Measurements from ENCODE around the gene UGT1A10.
A peak's percentile ranks its signal among the peaks of the same experiment; 100 is the strongest.

The UGT1A10 gene

DNA sequence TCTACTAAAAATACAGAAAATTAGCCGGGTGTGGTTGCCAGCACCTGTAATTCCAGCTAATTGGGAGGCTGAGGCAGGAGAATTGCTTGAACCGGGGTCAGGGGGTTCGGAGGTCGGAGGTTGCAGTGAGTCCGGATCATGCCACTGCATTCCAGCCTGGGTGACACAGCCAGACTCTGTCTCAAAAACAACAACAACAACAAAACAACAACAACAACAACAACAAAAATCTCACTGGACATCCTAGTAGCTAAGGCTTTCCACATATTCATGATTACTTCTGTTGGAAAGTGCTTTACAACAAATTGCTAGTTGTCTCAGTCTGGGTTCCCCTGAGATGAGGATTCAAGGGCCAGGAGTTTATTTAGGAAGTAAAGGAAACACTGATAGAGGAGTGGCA, 137.6 kb downstream of the UGT1A10 start:
- DNase-seq (ENCODE audit: low spot score), result no peak

DNA sequence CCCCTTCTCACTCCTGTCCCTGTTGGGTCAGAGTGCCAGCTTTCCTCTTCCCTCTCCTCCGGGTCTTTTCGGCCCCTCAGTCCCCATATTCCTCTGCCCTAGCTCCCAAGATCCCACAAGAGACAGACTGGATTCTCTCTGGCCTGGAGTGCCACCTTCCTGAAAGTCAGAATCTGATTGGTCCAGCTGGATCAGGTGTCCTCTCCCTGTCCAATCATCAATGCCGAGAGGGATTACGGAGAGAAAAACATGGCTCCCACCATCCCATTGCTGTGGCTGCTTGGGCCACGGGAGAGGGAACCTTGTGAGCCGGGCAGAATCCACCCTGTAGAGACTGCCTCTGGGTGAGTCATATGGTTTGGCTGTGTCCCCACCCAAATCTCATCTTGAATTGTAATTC, 139.2 kb downstream of the UGT1A10 start:
- DNase-seq (ENCODE audit: low spot score), result no peak

DNA sequence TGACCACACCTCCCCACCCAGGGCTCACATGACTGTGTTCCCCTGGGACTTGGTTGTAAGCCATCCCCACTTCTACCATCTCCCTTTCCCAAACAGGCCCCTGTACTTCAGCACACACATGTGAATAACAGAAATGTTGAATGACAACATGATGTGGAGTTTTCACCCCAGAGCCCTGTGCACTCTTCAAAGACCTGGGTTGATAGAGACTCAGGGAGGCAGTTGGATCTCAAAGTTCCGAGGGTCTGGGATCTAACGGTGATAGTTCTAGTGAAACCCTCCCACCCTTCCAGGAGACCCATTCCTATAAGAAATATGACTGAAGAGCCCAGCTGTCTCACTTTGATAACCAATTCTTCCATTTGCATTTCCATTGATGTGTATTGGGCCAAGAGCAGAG, 141.8 kb downstream of the UGT1A10 start, which contains the start of gene MROH2A:
Gene MROH2A (plus strand): TSS at position 301 of the 400 bp plus-strand sequence. CDS start 1,029 bp downstream, outside the sequence.
- no peak for DNase-seq (ENCODE audit: low spot score)

DNA sequence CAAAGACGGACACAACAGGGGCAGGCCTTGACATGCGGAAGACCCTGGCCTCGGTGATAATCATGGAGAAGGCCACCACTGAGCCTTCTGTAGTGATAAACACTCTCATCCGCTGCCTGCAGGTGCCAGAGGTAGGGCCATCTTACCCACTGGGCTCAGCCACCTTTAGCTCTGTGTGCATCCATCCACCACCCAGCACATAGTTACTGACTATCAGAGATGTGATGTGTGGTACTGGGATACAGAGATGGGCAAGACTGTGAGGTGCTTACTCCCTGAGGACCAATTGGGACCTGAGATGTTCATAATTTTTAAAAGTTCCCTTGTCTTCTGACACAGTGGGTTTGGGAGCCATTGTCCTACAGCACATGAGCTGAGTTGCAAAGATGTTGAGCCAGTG, 143.5 kb downstream of the UGT1A10 start:
- DNase-seq (ENCODE audit: low spot score), result no peak

DNA sequence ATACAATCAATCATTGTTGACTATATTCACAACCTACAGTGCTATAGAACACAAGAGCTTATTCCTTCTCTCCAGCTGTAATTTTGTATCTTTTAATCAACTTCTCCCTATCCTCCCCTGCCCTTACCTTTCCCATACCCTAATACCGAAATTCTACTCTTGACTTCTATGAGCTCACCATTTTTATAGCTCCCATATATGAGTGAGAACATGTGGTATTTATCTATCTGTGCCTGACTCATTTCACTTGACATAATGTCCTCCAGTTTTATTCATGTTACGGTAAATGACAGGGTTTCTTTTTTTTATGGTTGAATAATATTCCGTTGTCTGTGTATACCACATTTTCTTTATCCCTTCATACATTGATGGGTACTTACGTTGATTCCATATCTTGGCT, 144.5 kb downstream of the UGT1A10 start:
- no peak for DNase-seq (ENCODE audit: low spot score)

DNA sequence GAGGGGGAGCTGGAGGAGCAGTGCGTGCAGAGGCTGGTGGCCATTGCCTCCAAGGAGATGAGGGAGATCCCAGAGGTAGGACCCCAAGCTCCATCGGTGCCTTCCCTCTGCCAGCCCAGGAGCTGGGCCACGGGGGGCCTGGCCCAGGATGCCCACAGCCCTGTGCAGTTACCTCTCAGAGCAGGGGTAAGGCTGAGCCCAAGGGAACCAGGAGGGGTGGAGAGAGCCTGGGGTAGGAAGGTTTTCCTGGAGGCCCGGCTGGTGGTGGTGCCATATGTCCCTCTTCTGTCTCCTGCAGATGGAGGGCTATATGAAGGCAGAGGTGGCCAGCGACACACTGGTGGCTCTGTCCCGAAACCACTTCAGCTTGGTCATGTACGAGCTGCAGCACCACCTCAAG, 153.3 kb downstream of the UGT1A10 start:
- DNase-seq (ENCODE audit: low spot score), result no peak

DNA sequence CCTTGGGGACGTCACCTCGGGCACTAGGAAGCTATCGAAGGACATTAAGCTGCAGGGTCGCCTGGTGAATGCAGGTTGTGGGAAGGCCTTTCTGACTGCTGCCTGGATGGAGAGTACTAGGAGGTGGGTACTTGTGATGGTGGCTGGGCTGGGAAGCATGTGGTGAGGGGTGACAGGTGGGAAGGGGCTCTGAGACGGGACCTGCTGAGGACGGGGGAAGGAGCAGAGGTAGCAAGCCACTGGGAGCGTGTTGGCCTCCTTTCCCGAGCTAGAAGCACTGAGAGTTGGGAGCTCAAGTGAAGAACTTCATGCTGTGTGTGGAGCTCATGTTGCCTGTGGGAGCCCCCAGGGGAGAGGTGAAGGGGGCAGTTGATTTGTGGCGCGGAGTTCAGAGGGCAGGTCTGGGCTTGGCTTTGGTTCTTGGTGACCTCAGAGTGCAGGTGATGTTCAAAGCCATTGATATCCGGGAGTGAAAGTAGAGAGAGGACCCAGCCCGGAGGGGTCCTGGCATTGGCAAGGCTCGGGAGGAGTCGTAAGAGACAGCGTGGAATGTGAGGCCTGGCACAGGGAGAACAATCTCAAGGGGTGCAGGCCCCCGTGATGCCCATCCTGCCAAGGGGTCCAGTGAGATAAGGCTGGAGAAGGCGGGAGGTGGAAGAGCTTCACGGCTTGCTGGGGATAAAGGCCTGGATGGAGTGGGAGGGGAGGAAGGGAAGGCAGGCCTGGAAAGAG, 155.1 kb downstream of the UGT1A10 start:
- no peak for DNase-seq (ENCODE audit: low spot score)

DNA sequence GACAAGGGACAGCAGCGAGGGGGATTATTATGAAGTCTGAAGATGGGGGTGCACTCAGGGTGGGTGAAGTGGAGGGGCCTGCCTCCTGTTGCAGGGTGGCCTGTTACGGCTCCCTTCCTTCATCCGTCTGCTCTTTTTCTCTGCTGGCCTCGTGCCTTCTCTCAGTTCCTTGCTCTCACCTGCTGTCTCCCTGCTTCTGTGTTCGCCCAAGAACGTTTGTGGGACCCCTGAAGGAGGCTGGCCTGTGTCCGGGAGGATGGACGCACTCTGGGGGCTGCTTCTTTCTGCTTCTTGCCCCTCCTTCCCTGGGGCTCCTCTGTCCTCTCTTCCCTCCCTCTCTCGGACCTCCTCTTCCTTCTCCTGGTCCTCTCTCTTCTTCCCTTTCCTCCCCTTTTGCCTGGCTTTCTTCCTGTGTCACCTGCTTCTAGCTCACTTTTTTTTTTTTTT, 155.7 kb downstream of the UGT1A10 start:
- no peak for DNase-seq (ENCODE audit: low spot score)

DNA sequence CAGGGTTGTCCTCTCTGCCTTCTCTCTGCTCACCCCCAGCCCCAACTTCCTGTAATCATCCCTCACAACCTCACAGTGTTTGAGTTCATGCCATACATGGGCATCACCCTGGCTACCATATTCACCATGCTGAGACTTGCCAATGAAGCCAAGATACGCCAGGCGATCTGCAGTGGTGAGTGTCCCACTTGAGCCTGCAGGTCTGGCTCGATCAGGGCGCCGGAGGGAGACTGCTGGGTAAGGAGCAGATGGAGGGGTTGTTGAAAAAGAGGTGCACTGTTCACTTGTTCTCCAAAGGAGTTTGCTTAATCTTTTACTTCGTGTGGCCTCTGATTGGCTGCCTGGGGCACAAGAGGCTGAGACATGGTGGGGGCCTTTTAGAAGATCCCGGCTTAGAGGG, 156.5 kb downstream of the UGT1A10 start:
- no peak for DNase-seq (ENCODE audit: low spot score)

DNA sequence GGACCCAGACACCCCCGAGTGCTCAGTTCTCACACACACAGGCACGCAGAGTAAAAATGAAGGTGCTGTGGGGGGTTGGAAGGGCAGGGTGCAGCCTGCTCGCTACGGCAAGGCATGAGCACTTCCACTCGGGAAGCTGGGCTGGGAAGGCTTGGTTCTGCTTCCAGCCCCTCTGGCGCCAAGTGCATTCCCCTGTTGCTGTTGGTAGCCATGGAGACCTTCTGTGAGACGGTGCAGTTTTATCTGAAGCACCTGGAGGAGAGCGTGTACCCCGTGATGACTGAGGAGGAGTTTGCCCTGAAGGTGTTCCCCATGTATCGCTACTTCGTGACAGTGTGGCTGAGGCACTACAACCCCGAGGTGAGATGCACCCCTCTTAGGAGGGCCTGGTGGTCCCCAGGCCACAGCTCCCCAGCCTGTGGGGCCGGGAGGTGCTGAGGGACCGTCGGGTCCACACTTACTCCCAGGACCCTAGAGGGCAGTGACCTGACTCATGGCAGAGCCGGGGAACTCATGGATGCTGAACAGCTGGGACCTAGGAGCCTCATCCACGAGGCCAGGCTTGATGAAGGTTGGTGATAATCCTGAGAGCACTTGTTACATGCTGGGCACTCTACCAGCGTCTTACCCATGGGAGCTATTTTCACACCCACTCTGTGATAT, 157.3 kb downstream of the UGT1A10 start:
- DNase-seq (ENCODE audit: low spot score), result no peak

DNA sequence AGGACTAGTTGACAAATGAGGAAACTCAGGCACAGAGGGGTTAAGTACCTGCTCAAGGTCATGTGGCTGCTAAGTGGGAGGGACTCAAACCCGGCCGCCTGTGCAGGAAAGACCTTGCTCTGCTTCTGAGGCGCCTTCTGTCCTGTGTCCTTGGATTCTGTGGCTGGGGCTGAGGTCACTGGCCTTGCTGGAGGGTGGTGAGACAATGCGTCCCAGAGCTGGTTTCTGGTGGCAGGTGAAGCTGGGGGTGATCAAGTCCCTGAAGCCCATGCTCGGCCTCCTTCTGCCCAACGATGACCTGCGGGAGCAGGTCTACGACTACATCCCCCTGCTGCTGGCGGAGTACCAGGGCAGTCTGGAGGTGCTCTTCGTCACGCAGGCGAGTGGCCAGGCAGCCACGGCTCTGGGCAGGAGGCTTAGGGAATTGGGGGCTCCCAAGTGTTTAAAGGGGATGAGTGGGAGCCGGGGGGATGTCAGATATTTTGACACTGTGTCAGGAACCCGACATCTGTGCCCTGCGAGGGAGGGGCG, 157.9 kb downstream of the UGT1A10 start:
- DNase-seq (ENCODE audit: low spot score), result no peak

DNA sequence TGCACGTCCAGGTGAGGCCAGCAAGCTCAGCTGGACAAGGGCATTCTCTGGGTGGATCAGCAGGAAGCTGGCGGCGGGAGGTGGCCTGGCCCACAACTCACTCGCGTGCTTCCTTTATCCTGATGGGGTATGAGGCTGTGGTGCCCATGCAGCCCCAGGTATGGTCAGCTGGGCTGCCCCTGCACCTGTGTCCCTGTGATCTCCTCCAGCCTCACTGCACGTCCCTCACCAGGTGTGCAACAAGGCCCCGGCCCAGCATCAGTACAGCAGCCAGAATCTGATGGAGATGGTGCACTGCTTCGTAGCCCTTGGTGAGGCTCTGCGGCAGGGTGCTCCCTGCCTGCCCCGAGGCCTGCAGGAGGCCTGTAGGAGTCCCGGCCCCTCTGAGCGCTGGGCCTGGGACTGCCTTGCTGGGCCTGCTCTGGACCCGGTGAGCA, 159.5 kb downstream of the UGT1A10 start:
- DNase-seq (ENCODE audit: low spot score), result no peak

DNA sequence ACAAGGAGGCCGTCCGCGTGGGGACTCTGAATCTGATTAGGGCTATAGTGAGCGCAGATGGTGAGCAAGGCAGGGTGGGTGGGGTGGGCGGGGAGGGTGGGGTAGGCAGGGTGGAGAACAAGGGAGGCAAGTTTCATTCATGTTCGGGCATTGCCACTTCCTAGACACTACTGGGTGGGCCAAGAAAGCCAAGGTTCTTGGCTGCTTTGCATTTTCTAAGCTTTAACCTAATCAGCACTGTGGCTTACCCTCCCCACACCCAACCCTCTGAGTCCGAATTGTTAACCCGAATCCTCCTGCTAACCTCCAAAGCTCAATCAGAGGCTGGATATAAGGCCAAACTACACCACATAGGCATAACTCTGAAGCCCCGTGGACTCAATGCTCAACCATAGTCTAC, 160.0 kb downstream of the UGT1A10 start:
- no peak for DNase-seq (ENCODE audit: low spot score)

DNA sequence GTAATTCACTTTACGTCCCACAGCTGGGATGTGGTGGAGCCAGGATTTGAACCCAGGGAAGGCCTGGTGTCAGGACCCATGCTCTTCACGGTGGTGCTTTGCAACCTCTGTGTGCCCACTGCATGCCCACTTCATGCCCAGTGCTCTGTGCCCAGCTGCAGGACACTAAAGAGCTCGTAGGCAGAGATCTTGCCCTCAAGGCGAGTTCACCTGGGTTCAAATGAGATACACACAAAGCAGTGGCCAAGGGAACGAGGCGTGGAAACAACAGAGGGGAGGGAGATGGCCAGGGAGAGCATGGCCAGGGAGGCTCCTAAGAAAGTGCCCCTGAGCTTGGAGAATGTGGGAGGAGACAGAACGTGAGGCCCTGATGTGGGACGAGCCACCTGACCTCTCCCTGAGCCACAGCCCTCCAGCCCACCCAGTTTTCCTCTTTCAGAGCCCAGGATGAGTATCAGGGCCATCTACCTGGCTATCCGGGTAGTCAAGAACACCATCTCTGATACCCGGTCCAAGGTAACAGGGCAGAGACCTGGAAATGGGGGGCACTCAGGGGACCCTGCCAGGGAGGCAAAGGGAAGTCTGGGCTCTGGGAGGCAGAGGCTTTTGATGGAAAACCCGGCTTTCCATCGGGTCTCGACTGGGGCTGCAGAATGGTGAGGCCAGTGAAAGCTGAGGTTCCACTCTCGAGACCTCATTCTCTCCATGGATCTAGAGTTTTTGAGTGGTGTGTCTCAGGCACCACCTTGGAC, 162.3 kb downstream of the UGT1A10 start:
- DNase-seq (ENCODE audit: low spot score), result no peak

DNA sequence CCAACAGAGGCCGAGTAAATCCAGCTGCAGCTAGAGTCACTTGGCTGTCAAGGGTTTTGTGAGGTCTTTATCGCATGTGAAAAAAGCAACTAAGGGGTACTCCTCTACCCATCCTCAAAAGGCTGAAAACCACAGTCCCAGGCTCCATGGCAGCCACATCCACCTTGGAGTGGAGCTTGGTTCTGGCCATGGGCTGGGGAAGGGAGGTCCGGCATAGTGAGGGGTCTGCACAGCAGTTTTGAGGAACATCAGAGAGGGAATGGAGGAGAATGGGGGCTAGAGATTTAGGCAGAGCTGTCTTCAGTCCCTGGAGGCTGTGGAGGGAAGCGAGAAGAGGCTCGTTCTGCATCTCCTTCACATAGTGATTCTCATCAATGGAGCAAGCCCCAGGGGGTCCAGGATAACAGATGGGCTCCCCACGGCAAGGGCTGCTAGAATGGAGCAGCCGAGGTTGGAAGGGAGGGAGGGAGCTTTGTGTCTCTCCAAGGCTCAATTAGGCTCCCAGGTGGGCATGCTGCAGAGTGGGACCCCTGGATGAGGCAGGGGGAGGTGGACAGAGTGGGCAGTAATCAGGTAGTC, 162.9 kb downstream of the UGT1A10 start:
- DNase-seq (ENCODE audit: low spot score), result no peak

DNA sequence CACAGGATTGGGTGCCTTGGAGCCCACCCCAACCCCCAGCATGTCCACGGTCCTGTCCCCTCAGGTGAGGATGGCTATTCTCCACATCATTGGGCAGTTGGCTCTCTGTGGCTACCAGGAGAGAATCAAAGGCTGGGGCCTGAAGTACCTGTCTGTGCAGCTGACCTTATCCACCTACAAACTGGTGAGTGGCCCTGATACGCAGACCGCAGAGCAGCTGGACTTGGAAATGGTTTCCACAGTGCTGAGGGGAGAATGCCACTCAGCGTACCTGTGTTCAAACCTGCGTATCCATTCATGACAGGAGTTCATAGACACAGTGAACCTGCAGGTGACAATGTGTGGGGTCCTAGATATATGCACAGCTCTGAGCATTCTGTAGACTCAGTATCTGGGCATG, 163.5 kb downstream of the UGT1A10 start:
- no peak for DNase-seq (ENCODE audit: low spot score)

DNA sequence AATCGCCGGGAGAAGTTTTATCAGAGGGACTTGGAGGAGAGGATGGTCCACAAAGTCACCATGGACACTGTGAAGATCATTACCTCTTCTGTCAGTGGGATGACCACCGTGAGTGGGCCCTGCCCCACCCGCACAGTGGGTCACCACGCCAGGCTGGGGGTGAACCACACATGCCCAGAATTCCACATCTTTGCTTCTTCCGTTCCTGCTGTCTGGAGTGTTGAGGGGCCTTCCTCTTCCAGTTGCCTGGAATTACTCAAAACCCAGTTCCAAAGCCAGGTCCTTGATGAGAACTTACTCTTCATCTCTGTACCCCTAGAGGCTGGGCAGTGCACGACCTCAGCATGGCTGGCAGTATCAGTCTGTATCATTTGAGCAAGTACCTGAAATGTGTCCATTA, 164.0 kb downstream of the UGT1A10 start:
- DNase-seq (ENCODE audit: low spot score), result no peak

DNA sequence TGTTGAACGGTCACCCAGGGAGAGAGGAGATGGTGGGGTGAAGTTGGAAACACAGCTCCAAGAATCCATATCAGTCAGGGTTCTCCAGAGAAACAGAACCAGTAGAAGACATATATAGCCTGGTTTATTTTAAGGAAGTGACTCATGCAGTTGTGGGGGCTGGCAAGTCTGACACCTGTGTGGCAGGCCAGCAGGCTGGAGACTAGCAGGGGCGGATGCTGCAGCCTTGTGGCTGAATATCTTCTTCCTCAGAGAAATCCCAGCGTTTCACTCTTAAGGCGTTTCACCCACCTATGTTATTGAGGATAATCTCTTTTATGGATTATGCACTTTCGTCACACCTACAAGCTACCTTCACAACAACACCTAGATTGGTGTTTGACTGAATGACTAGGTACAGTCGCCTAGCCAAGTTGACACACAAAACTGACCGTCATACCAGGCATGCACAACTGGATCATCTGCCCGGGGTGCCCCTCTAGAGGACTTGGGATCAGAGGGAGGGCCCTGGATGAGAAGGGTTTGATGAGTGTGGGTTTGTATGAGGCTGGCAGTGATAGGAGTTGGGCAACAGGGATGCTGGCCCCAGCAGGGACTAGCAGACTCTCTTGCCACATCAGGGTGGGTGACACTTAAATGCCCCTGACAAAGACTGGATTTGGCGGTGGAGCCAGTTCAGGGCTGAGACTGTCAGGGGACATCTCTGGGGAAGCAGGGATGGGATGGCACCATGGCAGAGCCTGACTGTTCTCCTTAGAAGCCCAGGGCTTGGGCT, 165.3 kb downstream of the UGT1A10 start:
- peak; percentile 3 for DNase-seq (ENCODE audit: low spot score)

DNA sequence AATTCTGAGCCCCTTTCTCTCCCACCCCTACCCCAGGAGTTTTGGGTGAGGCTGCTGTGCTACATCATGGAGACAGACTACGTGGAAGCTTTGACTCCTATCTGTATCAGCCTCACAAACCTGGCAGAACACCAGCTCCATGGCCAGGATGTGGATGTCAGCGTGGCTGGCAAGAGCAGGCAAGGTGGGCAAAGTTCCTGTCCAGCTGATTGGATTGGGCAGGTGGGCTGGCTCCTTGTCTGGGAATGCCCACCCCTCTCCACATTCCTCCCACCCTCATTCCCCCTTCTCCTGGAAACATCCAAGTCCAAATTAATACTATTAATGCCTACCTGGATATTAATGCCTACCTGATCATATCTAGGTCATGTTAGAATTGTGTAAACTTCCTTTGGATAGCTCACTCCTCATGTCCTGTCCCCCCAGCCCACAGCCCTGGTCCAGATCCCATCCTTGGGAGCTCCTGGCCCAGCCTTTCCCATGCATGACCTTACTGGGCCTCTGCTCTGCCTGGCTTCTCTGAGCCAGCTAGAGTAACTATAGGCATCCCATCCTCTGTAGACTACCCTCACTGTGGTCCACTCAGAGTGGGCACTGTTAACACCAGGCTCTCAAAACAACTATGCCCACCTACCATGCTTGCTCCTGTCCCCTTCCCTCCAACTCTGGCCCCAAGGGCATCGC, 166.0 kb downstream of the UGT1A10 start:
- no peak for DNase-seq (ENCODE audit: low spot score)

DNA sequence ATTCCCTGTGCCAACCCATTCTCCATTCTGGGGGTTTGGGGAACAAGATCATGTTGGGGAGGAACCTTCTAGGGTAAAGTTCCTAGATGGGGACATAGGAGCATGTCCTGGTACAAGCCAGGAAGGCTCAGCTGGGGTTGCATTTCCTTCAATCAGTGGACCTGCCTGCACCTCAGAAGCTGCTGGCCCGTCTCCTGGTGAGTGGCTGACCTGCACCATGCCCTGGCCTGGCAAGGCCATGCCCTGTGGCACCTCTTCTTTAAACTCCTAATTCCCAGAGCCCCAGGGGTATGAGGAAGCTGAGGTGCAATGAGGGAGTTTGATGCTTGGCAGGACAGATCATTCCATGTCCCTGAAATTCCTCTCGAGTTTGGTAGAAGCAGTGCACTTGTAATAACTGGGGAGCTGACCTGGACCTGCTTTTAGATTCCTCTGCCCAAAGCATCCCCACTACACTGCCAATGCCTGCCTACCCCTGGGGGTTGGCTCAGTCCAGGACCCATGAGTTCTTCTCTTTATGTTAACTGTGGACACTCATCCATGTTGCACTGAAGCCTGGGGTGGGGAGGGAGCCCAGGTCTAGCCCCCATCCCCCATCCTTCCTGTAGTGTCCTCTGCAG, 167.2 kb downstream of the UGT1A10 start:
- no peak for DNase-seq (ENCODE audit: low spot score)
